K562 (cell line): Measurements from ENCODE around the gene ASXL2. TPM values are rescaled to one million over a fixed set of nuclear protein-coding genes. Genes with fewer than 3 reads are reported as not detected.

Experiments used
- BMI1 ChIP-seq: fragments of 150-350 bp; IDR thresholded peaks from 2 replicates; pipeline ENCODE4 v1.6.1; 2014; ENCODE audit warnings: low read length
- KAT7 ChIP-seq: sonication (generic); formaldehyde crosslinking; IDR thresholded peaks from 2 replicates; pipeline ENCODE4 v1.8.0; 2022; ENCODE audit warnings: missing genetic modification reagents, mild to moderate bottlenecking, borderline replicate concordance
- MYBL2 ChIP-seq, 2 experiments: fragments of 450-650 bp in 1 of 2; sonication (generic) in 1 of 2; formaldehyde crosslinking in 1 of 2; IDR thresholded peaks; 2 replicates each; pipeline versions ENCODE4 v1.6.1 to v1.8.1; 2017 to 2022; ENCODE audit warnings: borderline replicate concordance in 1 of 2, inconsistent platforms in 1 of 2, low read depth in 1 of 2, mild to moderate bottlenecking in 1 of 2, missing genetic modification reagents in 1 of 2, moderate library complexity in 1 of 2
- OTX1 ChIP-seq: fragments of 450-650 bp; formaldehyde crosslinking; IDR thresholded peaks from 2 replicates; pipeline ENCODE4 v1.4.0; 2022; ENCODE audit warnings: mild to moderate bottlenecking
- PCBP1 ChIP-seq: fragments of 200-400 bp; formaldehyde crosslinking; IDR thresholded peaks from 2 replicates; pipeline ENCODE4 v1.6.1; 2018; ENCODE audit warnings: mild to moderate bottlenecking, low read depth, low read length; ENCODE audit not compliant: poor library complexity, severe bottlenecking
- PHF21A ChIP-seq: fragments of 450-650 bp; IDR thresholded peaks from 2 replicates; pipeline ENCODE4 v1.6.1; 2017; ENCODE audit warnings: low read depth, borderline replicate concordance
- PHTF2 ChIP-seq: fragments of 250-450 bp; sonication (Bioruptor Pico); IDR thresholded peaks from 2 replicates; pipeline ENCODE4 v1.5.0; 2021; ENCODE audit warnings: mild to moderate bottlenecking
- PML ChIP-seq: IDR thresholded peaks from 2 replicates; pipeline ENCODE4 v1.6.1; 2012; ENCODE audit warnings: low read length, inconsistent platforms
- POLR2H ChIP-seq: IDR thresholded peaks from 2 replicates; pipeline ENCODE4 v1.6.1; 2016; ENCODE audit warnings: missing genetic modification characterization, low read depth, mild to moderate bottlenecking, control low read depth, missing compliant biosample characterization, moderate library complexity
- PRPF4 ChIP-seq: fragments of 200-400 bp; formaldehyde crosslinking; IDR thresholded peaks from one replicate; pipeline ENCODE4 v1.6.1; 2017; ENCODE audit warnings: low read length, low read depth, mild to moderate bottlenecking; ENCODE audit not compliant: insufficient read depth, poor library complexity, severe bottlenecking
- RCOR1 ChIP-seq, 2 experiments: IDR thresholded peaks; 2 replicates each; pipeline ENCODE4 v1.6.1; 2012; ENCODE audit warnings: low read depth in 2 of 2, low read length in 2 of 2, borderline replicate concordance in 1 of 2, improper control_type of control experiment in 1 of 2
- SMARCA5 ChIP-seq: fragments of 450-650 bp; IDR thresholded peaks from 2 replicates; pipeline ENCODE4 v1.6.1; 2016
- SRSF7 ChIP-seq: fragments of 200-400 bp; formaldehyde crosslinking; optimal IDR thresholded peaks from 2 replicates; pipeline ENCODE3; 2017; ENCODE audit warnings: mild to moderate bottlenecking, low read depth, low read length
- TRIM28 ChIP-seq: fragments of 450-650 bp; IDR thresholded peaks from 2 replicates; pipeline ENCODE4 v1.6.1; 2017
- polyA plus RNA-seq, 8 experiments: library from polyadenylated mRNA; depleted of rRNA in 4 of 8; stranded (reverse) in 5 of 8; unstranded in 3 of 8; fragments of >200 nt; fragmentation: Nextera tagmentation in 2 of 8; fragmentation: Illumina TruSeq in 1 of 8; extraction: Ambion mirVana in 2 of 8; extraction: Trizol in 1 of 8; gene quantifications; 2 replicates each; pipeline versions ENCODE4 v1.2.1 to v1.2.3, GENCODE V29; 2011 to 2014; ENCODE audit warnings: inconsistent platforms in 1 of 8, missing spikeins in 1 of 8
- total RNA-seq, 7 experiments: library from RNA; depleted of rRNA in 6 of 7; stranded (reverse); fragments of >200 nt in 6 of 7; fragmentation: Illumina TruSeq in 2 of 7; extraction: Trizol in 2 of 7; gene quantifications; 2 replicates each; pipeline versions ENCODE4 v1.2.1 to v1.2.3, GENCODE V29; 2011 to 2021; ENCODE audit warnings: low replicate concordance in 1 of 7
- TF ChIP-seq, protein P1 (sequence below), 2 experiments: fragments of 450-650 bp in 1 of 2; sonication (generic) in 1 of 2; formaldehyde crosslinking in 1 of 2; IDR thresholded peaks; 2 replicates each; pipeline versions ENCODE4 v1.7.1 to v1.9.0; 2016 to 2022; ENCODE audit warnings: inconsistent platforms in 1 of 2, mild to moderate bottlenecking in 1 of 2, missing genetic modification reagents in 1 of 2
- TF ChIP-seq, protein P2 (sequence below): fragments of 200-800 bp; sonication (Bioruptor generic); IDR thresholded peaks from 2 replicates; pipeline ENCODE4 v1.6.1; 2017; ENCODE audit warnings: missing genetic modification characterization, missing compliant biosample characterization

ASXL2 gene
- total and polyA plus RNA-seq, 9 of the 15 experiments (the other 6 are each of a cell fraction or from before 2014, with no cell fraction given), result 2.2 to 25.9 (median 9.0) TPM

DNA sequence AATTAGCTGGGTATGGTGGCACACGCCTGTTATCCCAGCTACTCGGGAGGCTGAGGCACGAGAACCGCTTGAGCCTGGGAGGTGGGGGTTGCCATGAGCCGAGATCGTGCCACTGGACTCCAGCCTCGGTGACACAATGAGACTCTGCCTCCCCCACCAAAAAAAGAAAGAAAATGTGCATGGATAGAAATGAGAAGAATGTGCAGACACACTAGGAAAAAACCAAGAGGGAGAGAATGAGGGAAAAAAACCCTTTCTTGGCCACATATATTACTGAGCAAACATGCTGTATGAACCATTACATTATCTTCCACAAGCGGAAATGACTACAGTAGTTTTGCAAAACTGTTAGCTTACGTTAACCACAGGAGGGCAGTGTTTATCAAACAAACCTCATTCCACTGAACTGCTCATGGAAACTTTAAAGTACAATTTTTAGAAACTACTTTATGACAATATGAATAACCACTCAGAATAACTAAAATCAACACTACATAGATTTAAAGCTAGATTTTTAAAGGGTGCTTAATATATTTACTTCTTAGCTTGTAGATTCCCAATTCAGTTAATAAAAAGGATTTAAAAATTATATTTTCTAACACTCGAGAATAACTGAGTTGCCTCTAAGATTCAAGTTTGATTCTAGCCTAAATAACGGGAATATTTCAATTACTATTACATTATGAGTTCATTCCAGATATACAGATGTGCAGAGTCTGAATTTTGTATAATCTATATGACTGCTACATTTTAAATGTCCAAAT lies 26.4 kb downstream of the ASXL2 start (continued):
- TF ChIP-seq, protein P1, sequence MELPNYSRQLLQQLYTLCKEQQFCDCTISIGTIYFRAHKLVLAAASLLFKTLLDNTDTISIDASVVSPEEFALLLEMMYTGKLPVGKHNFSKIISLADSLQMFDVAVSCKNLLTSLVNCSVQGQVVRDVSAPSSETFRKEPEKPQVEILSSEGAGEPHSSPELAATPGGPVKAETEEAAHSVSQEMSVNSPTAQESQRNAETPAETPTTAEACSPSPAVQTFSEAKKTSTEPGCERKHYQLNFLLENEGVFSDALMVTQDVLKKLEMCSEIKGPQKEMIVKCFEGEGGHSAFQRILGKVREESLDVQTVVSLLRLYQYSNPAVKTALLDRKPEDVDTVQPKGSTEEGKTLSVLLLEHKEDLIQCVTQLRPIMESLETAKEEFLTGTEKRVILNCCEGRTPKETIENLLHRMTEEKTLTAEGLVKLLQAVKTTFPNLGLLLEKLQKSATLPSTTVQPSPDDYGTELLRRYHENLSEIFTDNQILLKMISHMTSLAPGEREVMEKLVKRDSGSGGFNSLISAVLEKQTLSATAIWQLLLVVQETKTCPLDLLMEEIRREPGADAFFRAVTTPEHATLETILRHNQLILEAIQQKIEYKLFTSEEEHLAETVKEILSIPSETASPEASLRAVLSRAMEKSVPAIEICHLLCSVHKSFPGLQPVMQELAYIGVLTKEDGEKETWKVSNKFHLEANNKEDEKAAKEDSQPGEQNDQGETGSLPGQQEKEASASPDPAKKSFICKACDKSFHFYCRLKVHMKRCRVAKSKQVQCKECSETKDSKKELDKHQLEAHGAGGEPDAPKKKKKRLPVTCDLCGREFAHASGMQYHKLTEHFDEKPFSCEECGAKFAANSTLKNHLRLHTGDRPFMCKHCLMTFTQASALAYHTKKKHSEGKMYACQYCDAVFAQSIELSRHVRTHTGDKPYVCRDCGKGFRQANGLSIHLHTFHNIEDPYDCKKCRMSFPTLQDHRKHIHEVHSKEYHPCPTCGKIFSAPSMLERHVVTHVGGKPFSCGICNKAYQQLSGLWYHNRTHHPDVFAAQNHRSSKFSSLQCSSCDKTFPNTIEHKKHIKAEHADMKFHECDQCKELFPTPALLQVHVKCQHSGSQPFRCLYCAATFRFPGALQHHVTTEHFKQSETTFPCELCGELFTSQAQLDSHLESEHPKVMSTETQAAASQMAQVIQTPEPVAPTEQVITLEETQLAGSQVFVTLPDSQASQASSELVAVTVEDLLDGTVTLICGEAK (IDR thresholded peaks at IDR 0.05), result peak; percentile 55; the same call in 1 of the 2 replicates
- TF ChIP-seq, protein P1 (CRISPR knock-in tag; IDR thresholded peaks at IDR 0.05), result no peak
- TF ChIP-seq TRIM28 (peak; percentile 84), KAT7 (0 out of 2 replicates have a peak, but pooled peaks have one; percentile 58), PHTF2 (CRISPR knock-in tag) (no peak), RCOR1 (IDR thresholded peaks at IDR 0.05; ENCODE audit: borderline replicate concordance in 1 of 2, low read depth in 2 of 2, low read length in 2 of 2) (no peak), PCBP1 (no peak), POLR2H (tag) (peak; percentile 53; the same call in 1 of the 2 replicates), PML (no peak), BMI1 (no peak), SRSF7 (no peak), MYBL2 (IDR thresholded peaks at IDR 0.05; ENCODE audit: low read depth) (no peak), MYBL2 (CRISPR knock-in tag; IDR thresholded peaks at IDR 0.05; ENCODE audit: borderline replicate concordance) (no peak), PRPF4 (no peak), OTX1 (CRISPR knock-in tag) (no peak), PHF21A (no peak), SMARCA5 (no peak)
- TF ChIP-seq, protein P2, sequence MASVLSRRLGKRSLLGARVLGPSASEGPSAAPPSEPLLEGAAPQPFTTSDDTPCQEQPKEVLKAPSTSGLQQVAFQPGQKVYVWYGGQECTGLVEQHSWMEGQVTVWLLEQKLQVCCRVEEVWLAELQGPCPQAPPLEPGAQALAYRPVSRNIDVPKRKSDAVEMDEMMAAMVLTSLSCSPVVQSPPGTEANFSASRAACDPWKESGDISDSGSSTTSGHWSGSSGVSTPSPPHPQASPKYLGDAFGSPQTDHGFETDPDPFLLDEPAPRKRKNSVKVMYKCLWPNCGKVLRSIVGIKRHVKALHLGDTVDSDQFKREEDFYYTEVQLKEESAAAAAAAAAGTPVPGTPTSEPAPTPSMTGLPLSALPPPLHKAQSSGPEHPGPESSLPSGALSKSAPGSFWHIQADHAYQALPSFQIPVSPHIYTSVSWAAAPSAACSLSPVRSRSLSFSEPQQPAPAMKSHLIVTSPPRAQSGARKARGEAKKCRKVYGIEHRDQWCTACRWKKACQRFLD (CRISPR knock-in tag), result no peak
